ENCODE data around the gene AMOT. TPM values are rescaled to one million over a fixed set of nuclear protein-coding genes. Genes with fewer than 3 reads are reported as not detected.

The AMOT gene
- total and polyA plus RNA-seq, 11 donors: 0.61 to 10.5 (median 6.0) TPM

DNA sequence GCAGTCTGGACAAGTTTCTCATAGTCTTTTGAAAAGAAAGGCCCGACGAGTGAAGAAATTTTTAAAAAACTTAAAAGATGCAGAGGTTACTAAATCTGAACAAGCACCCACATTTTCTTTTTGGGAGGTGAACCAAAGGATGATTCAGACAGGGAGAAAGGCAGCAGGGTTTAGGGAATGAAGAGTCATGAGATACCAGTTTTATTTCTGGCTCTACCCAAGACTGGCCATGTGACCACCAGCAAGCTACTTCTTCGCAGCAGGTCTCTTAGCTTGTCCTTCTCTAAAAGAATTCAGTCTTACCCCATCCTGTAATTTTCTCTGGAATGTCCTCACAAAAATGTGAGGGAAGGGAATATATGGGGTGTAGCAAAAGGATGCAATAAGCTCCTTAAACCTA is 37.6 kb downstream of the AMOT start:
- intact Hi-C loops (cut with DNase I): no loop called here
- Histone ChIP-seq H3K4me1 (no peaks in the 10 kb centered on the region), H3K27ac (no peak overlapping the region), H3K36me3 (peaks cover 0 to 16% (median 0%) of the 10 kb centered on the region in 9 donors), H3K4me3 (no peak overlapping the region), H3K9me3 (peaks cover 0 to 9% (median 0%) of the 10 kb centered on the region in 12 donors), H3K27me3 (peaks cover 0 to 16% (median 0%) of the 10 kb centered on the region in 9 donors)
- ATAC-seq (no peak), DNase-seq (no peak)
- WGBS, 4 donors: 78 to 95% (median 84%) methylated on average over 3 of the region's 3 CpGs
- TF ChIP-seq, protein P1, sequence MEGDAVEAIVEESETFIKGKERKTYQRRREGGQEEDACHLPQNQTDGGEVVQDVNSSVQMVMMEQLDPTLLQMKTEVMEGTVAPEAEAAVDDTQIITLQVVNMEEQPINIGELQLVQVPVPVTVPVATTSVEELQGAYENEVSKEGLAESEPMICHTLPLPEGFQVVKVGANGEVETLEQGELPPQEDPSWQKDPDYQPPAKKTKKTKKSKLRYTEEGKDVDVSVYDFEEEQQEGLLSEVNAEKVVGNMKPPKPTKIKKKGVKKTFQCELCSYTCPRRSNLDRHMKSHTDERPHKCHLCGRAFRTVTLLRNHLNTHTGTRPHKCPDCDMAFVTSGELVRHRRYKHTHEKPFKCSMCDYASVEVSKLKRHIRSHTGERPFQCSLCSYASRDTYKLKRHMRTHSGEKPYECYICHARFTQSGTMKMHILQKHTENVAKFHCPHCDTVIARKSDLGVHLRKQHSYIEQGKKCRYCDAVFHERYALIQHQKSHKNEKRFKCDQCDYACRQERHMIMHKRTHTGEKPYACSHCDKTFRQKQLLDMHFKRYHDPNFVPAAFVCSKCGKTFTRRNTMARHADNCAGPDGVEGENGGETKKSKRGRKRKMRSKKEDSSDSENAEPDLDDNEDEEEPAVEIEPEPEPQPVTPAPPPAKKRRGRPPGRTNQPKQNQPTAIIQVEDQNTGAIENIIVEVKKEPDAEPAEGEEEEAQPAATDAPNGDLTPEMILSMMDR (IDR thresholded peaks at IDR 0.05): no peak
- no peak for TF ChIP-seq POLR2A (IDR thresholded peaks at IDR 0.05)

DNA sequence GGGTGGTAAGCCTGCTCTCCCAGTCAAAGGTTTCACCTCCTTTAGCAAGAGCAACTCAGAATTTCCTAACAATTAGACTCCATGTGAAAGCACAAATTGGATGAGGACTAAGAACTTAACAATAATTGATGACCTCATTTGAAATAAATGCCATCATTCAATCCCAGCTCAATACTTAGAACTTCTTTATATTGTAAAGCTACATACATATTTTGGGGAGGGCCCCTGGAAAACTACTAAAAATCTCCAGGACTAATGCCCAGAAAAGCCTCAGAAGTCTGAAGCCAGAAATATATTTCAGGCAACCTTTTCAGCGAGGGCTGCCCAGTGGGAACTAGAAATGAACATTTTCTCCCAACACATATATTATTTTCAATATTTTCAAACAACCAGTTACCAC is 38.1 kb downstream of the AMOT start:
- H3K36me3 ChIP-seq: peaks cover 0 to 16% (median 0%) of the 10 kb centered on the region in 9 donors
- peaks cover 0 to 16% (median 0%) of the 10 kb centered on the region in 9 donors for H3K27me3 ChIP-seq
- DNase-seq (no peak), ATAC-seq (no peak)
- no peak overlapping the region for H3K27ac ChIP-seq
- no peaks in the 10 kb centered on the region for H3K4me1 ChIP-seq
- WGBS, 4 donors: 67 to 88% (median 81%) methylated on average over 1 of the region's 1 CpG
- TF ChIP-seq, protein P1 (IDR thresholded peaks at IDR 0.05): no peak
- TF ChIP-seq POLR2A (IDR thresholded peaks at IDR 0.05): no peak
- H3K9me3 ChIP-seq: peaks cover 0 to 11% (median 0%) of the 10 kb centered on the region in 12 donors
- H3K4me3 ChIP-seq: no peak overlapping the region
- intact Hi-C loops (cut with DNase I): no loop called here

DNA sequence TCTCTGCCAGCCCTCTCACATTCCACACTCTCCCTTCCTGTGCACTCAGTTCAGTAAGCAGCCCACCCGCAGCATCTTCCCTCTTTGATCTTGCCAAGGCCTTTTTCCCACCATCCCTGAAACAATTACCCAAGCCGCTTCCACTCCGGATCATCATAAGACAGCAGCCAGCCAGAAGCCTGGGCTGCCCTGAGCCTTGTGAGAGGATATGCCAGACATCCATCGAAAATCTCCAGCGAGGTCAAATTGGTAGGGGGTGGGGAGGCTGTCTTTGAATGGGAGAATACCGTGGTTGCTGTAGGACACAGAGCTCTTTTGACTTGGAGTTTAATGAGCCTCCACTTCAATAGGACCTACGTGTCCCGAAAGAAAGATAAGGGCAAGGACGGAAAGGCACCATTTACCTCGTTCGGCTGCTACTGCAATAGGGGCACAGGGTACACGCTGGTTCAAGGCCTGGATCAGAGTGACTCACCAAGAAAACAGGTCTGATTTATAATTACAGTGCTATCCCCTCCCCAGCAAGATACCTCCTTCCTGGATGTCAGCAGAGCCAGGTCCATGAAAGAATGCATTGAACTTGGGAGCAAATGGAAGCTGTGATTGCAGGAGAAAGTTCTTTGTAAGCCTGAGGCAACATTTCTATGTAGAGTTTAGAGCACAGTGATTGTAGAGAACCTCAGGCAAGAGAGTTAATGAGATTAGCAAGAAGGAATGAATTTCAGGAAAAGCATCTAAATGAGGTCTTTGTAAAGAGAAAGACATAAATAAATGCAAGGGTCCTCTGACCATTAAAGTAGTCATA is 39.5 kb downstream of the AMOT start:
- no peak for ATAC-seq
- H3K4me1 ChIP-seq: no peaks in the 10 kb centered on the region
- H3K27ac ChIP-seq: no peak overlapping the region
- intact Hi-C loops (cut with DNase I): no loop called here
- 74 to 94% (median 86%) methylated on average over 12 of the region's 12 CpGs for WGBS, 4 donors
- TF ChIP-seq, protein P1 (IDR thresholded peaks at IDR 0.05): no peak
- TF ChIP-seq POLR2A (IDR thresholded peaks at IDR 0.05): no peak
- no peak overlapping the region for H3K4me3 ChIP-seq
- peaks cover 0 to 12% (median 0%) of the 10 kb centered on the region in 9 donors for H3K27me3 ChIP-seq
- DNase-seq: no peak
- peaks cover 0 to 11% (median 0%) of the 10 kb centered on the region in 12 donors for H3K9me3 ChIP-seq
- H3K36me3 ChIP-seq: peaks cover 0 to 16% (median 0%) of the 10 kb centered on the region in 9 donors

DNA sequence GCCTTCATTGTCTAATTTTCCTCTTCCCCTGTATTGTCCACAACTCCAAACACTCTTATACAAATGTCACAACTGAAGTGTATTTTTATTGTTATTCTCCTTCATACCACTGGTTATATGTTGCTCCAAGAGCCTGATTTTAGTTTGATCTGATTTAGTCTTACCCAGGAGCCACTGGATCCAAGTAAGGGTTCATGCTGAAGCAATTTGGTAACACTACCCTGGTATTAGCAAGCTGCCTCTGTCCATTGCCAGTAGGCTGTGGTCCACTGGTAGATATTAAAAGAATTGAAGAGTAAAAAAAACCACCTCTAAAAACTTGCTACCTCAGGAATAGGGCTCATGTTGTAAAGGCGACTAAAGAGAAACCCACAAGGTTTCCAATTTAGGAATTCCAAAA is 41.2 kb downstream of the AMOT start:
- ATAC-seq (no peak), DNase-seq (no peak)
- Histone ChIP-seq H3K4me1 (no peaks in the 10 kb centered on the region), H3K27me3 (peaks cover 0 to 11% (median 0%) of the 10 kb centered on the region in 9 donors), H3K36me3 (peaks cover 0 to 13% (median 0%) of the 10 kb centered on the region in 9 donors), H3K27ac (no peak overlapping the region), H3K9me3 (peaks cover 0 to 11% (median 0%) of the 10 kb centered on the region in 12 donors), H3K4me3 (no peak overlapping the region)
- 87 to 94% (median 92%) methylated on average over 1 of the region's 1 CpG for WGBS, 4 donors
- TF ChIP-seq POLR2A (IDR thresholded peaks at IDR 0.05): no peak
- TF ChIP-seq, protein P1 (IDR thresholded peaks at IDR 0.05): no peak
- intact Hi-C loops (cut with DNase I): no loop called here
